HG02759 (cell line): ENCODE data around the gene APOA5.

Experiments used
- ATAC-seq: cut with Tn5 transposase; IDR thresholded peaks from one replicate; pipeline ENCODE4 v1.9.1; 2021; ENCODE audit warnings: mild to moderate bottlenecking, moderate library complexity; ENCODE audit not compliant: unreplicated experiment

Gene APOA5

GRCh38 chr11:116828632-116829524 is 37.2 kb upstream of the APOA5 start:
- ATAC-seq = no peak

- no peak for ATAC-seq
Measured at GRCh38 chr11:116827461-116827860, 35.8 kb upstream of the APOA5 start.

GRCh38 chr11:116826751-116827431 is 35.2 kb upstream of the APOA5 start:
- no peak for ATAC-seq

- no peak for ATAC-seq
Measured at GRCh38 chr11:116825854-116826750, 34.4 kb upstream of the APOA5 start.

GRCh38 chr11:116825434-116825833 is 33.8 kb upstream of the APOA5 start:
- ATAC-seq = no peak

- ATAC-seq = no peak
Measured at GRCh38 chr11:116823031-116823843, 31.6 kb upstream of the APOA5 start, which contains the start of gene APOA4. Gene APOA4 (minus strand): TSS chr11:116823304. CDS start chr11:116823191, 113 bp downstream.

- no peak for ATAC-seq
Measured at GRCh38 chr11:116822575-116822974, 30.9 kb upstream of the APOA5 start.

- no peak for ATAC-seq
Measured at GRCh38 chr11:116821050-116821918, 29.6 kb upstream of the APOA5 start.

GRCh38 chr11:116819049-116819448 is 27.4 kb upstream of the APOA5 start:
- no peak for ATAC-seq

- no peak for ATAC-seq
Measured at GRCh38 chr11:116814502-116814901, 22.8 kb upstream of the APOA5 start.

- ATAC-seq = no peak
Measured at GRCh38 chr11:116813781-116814471, 22.2 kb upstream of the APOA5 start.

GRCh38 chr11:116813170-116813569 is 21.5 kb upstream of the APOA5 start:
- no peak for ATAC-seq

- ATAC-seq = no peak
Measured at GRCh38 chr11:116812109-116812508, 20.4 kb upstream of the APOA5 start.

- no peak for ATAC-seq
Measured at GRCh38 chr11:116811194-116811593, 19.5 kb upstream of the APOA5 start.

GRCh38 chr11:116808262-116809175 is 16.8 kb upstream of the APOA5 start:
- no peak for ATAC-seq

- ATAC-seq = no peak
Measured at GRCh38 chr11:116807601-116808261, 16.1 kb upstream of the APOA5 start.

GRCh38 chr11:116804001-116804400 is 12.3 kb upstream of the APOA5 start:
- no peak for ATAC-seq
